OCI-LY7 (cell line): ENCODE results near the gene GRIK2. TPM values are rescaled to one million over a fixed set of nuclear protein-coding genes. Genes with fewer than 3 reads are reported as not detected.

Experiments used
- BruUV-seq: library from RNA; stranded (reverse); fragments of 400-500 nt; replicated peaks from 2 replicates; lab custom pipeline; 2021; lab: Mats Ljungman, UMichigan
- CTCF ChIA-PET: fragments of 300-600 bp; sonication (Branson Sonifier 250); formaldehyde crosslinking; loops from one replicate; lab custom pipeline; 2022; ENCODE audit warnings: antibody characterized with exemption; ENCODE audit not compliant: unreplicated experiment; lab: Charles Lee
- POLR2A ChIA-PET: fragments of 300-600 bp; sonication (Branson Sonifier 250); formaldehyde crosslinking; loops from one replicate; lab custom pipeline; 2022; ENCODE audit warnings: antibody characterized with exemption; lab: Charles Lee
- DNase-seq: peaks from one replicate; pipeline ENCODE4 v3.0.0-alpha.2; 2015; ENCODE audit warnings: low spot score
- H2AFZ ChIP-seq: fragments of 200-600 bp; sonication (generic), shearing (Covaris generic); 2 replicates; pipeline ENCODE4 v1.6.1; 2014; ENCODE audit warnings: mild to moderate bottlenecking, antibody characterized with exemption, low read length, moderate library complexity
- H3K27ac ChIP-seq: fragments of 200-600 bp; sonication (generic); 2 replicates; pipeline ENCODE4 v1.5.1; 2014; ENCODE audit warnings: mixed run types, low read depth, mild to moderate bottlenecking, moderate library complexity, low read length, inconsistent platforms; ENCODE audit not compliant: poor library complexity, severe bottlenecking
- H3K36me3 ChIP-seq: fragments of 200-600 bp; sonication (generic); 2 replicates; pipeline ENCODE4 v1.6.1; 2014; ENCODE audit warnings: mild to moderate bottlenecking, antibody characterized with exemption, low read length, moderate library complexity, mixed read lengths; ENCODE audit not compliant: insufficient read depth
- H3K4me1 ChIP-seq: fragments of 200-600 bp; sonication (generic); 2 replicates; pipeline ENCODE4 v1.5.1; 2014; ENCODE audit warnings: mild to moderate bottlenecking, low read length; ENCODE audit not compliant: insufficient read depth, poor library complexity, severe bottlenecking
- H3K4me2 ChIP-seq: fragments of 200-600 bp; sonication (generic); 2 replicates; pipeline ENCODE4 v1.6.1; 2014; ENCODE audit warnings: mild to moderate bottlenecking, low read length
- H3K4me3 ChIP-seq: fragments of 200-600 bp; sonication (generic); 2 replicates; pipeline ENCODE4 v1.5.1; 2014; ENCODE audit warnings: mild to moderate bottlenecking, low read depth, low read length; ENCODE audit not compliant: poor library complexity, severe bottlenecking
- H3K79me2 ChIP-seq: fragments of 200-600 bp; sonication (generic); 2 replicates; pipeline ENCODE4 v1.6.1; 2016; ENCODE audit warnings: low read depth, mild to moderate bottlenecking, low read length, moderate library complexity, mixed read lengths; ENCODE audit not compliant: insufficient read depth
- H3K9me2 ChIP-seq: fragments of 200-600 bp; sonication (generic); 2 replicates; pipeline ENCODE4 v1.6.1; 2016; ENCODE audit warnings: mild to moderate bottlenecking, low read length, mixed read lengths; ENCODE audit not compliant: insufficient read depth
- H3K9me3 ChIP-seq: fragments of 200-600 bp; sonication (generic); 2 replicates; pipeline ENCODE4 v1.6.1; 2014; ENCODE audit warnings: mild to moderate bottlenecking, mixed run types, low read length, mixed read lengths
- H4K20me1 ChIP-seq: fragments of 200-600 bp; sonication (generic); 2 replicates; pipeline ENCODE4 v1.6.1; 2014; ENCODE audit warnings: mild to moderate bottlenecking, antibody characterized with exemption, low read length, moderate library complexity, mixed read lengths; ENCODE audit not compliant: insufficient read depth
- CTCF ChIP-seq: fragments of 200-600 bp; sonication (generic); conservative IDR thresholded peaks from 2 replicates; pipeline ENCODE4 v1.5.1; 2014; ENCODE audit warnings: mild to moderate bottlenecking, antibody characterized with exemption, low read length, moderate library complexity, mixed read lengths
- EZH2phosphoT487 ChIP-seq: fragments of 200-600 bp; sonication (generic); IDR thresholded peaks from 2 replicates; pipeline ENCODE4 v1.6.1; 2018; ENCODE audit warnings: low read depth, borderline replicate concordance, mild to moderate bottlenecking, mixed run types, antibody characterized with exemption, low read length, moderate library complexity, mixed read lengths
- intact Hi-C: fragments of 100-400 bp; cut with micrococcal nuclease; formaldehyde crosslinking; loops from one replicate; pipeline ENCODE4 v1.10.0; 2022; ENCODE audit not compliant: unreplicated experiment
- total RNA-seq, 2 experiments: library from RNA; depleted of rRNA in 1 of 2; stranded (reverse); fragments of >200 nt in 1 of 2; shearing (Covaris generic) in 1 of 2; gene quantifications; 2 replicates each; pipeline ENCODE4 v1.2.3, GENCODE V29; 2014 to 2022

GRIK2 gene
- total RNA-seq, 2 experiments from 2014 or later, result not detected

- Histone ChIP-seq H3K27ac (no peak overlapping the region), H4K20me1 (no peaks in the 10 kb centered on the region), H3K36me3 (no peaks in the 10 kb centered on the region), H2AFZ (no peak overlapping the region), H3K4me2 (no peak overlapping the region), H3K9me2 (no peaks in the 10 kb centered on the region), H3K79me2 (no peaks in the 10 kb centered on the region), H3K4me1 (no peaks in the 10 kb centered on the region), H3K9me3 (no peaks in the 10 kb centered on the region), H3K4me3 (no peak overlapping the region)
- no peak for DNase-seq
- no peak for TF ChIP-seq CTCF
- no peak for TF ChIP-seq EZH2phosphoT487
- ChIA-PET CTCF (no interaction called here), POLR2A (interaction anchor here (0.7 kb wide), 2 partner anchors 30 to 476 kb away, joined by 4 to 5 read pairs; no protein-coding TSS in a partner anchor)
- intact Hi-C loops, result no loop called here
- BruUV-seq, result no TSS peak
Measured at GRCh38 chr6:101733899-101734298, 340.4 kb downstream of the GRIK2 start.

GRCh38 chr6:101738481-101738880, 345.0 kb downstream of the GRIK2 start:
- TF ChIP-seq EZH2phosphoT487 (no peak), CTCF (no peak)
- Histone ChIP-seq H3K9me2 (no peaks in the 10 kb centered on the region), H3K4me2 (no peak overlapping the region), H2AFZ (no peak overlapping the region), H3K9me3 (no peaks in the 10 kb centered on the region), H3K4me3 (no peak overlapping the region), H3K79me2 (no peaks in the 10 kb centered on the region), H4K20me1 (no peaks in the 10 kb centered on the region), H3K36me3 (no peaks in the 10 kb centered on the region), H3K27ac (no peak overlapping the region), H3K4me1 (no peaks in the 10 kb centered on the region)
- intact Hi-C loops, result no loop called here
- no peak for DNase-seq
- ChIA-PET POLR2A (interaction anchor here (0.7 kb wide), 1 partner anchor 45 kb away, joined by 5 read pairs; no protein-coding TSS in a partner anchor), CTCF (no interaction called here)
- BruUV-seq, result no TSS peak

GRCh38 chr6:101740631-101741030, 347.1 kb downstream of the GRIK2 start:
- H3K9me3 ChIP-seq, result no peaks in the 10 kb centered on the region
- H3K4me1 ChIP-seq, result no peaks in the 10 kb centered on the region
- intact Hi-C loops, result no loop called here
- H2AFZ ChIP-seq, result no peak overlapping the region
- H3K4me2 ChIP-seq, result no peak overlapping the region
- H4K20me1 ChIP-seq, result no peaks in the 10 kb centered on the region
- H3K27ac ChIP-seq, result no peak overlapping the region
- H3K9me2 ChIP-seq, result no peaks in the 10 kb centered on the region
- CTCF ChIA-PET, result no interaction called here
- TF ChIP-seq EZH2phosphoT487, result no peak
- no peak for TF ChIP-seq CTCF
- H3K36me3 ChIP-seq, result no peaks in the 10 kb centered on the region
- DNase-seq, result no peak
- H3K79me2 ChIP-seq, result no peaks in the 10 kb centered on the region
- no peak overlapping the region for H3K4me3 ChIP-seq
- POLR2A ChIA-PET, result no interaction called here
- no TSS peak for BruUV-seq
